Peyer's patch (tissue), 4 donors: ENCODE data around the gene MCF2L. TPM values are rescaled to one million over a fixed set of nuclear protein-coding genes. Genes with fewer than 3 reads are reported as not detected.

Experiments
- DNase-seq, 3 donors: peaks; one replicate each; pipeline ENCODE4 v3.0.0-alpha.2; 2017 to 2019
- H3K27ac ChIP-seq, 4 donors: fragments of 200-600 bp; sonication (generic); one replicate each; pipeline ENCODE4 v1.5.1; 2016 to 2019
- H3K27me3 ChIP-seq, 2 donors: fragments of 200-600 bp; sonication (generic); one replicate each; pipeline ENCODE4 v1.5.1; 2019
- H3K36me3 ChIP-seq, 3 donors: fragments of 200-600 bp; sonication (generic); one replicate each; pipeline ENCODE4 v1.5.1; 2016 to 2019
- H3K4me1 ChIP-seq, 4 donors: fragments of 200-600 bp; sonication (generic); one replicate each; pipeline ENCODE4 v1.5.1; 2016 to 2019
- H3K4me3 ChIP-seq, 4 donors: fragments of 200-600 bp; sonication (generic); 1 replicate in 3 of 4; 2 replicates in 1 of 4; pipeline ENCODE4 v1.5.1; 2016 to 2019; ENCODE audit warnings: mild to moderate bottlenecking in 1 of 4
- H3K9me3 ChIP-seq, 4 donors: fragments of 200-600 bp; sonication (generic); one replicate each; pipeline ENCODE4 v1.5.1; 2016 to 2019; ENCODE audit warnings: mild to moderate bottlenecking in 1 of 4
- POLR2A ChIP-seq, 2 donors: fragments of 450-650 bp; IDR thresholded peaks; one replicate each; pipeline ENCODE4 v1.5.1; 2017; ENCODE audit warnings: antibody characterized with exemption in 2 of 2, mild to moderate bottlenecking in 2 of 2, moderate library complexity in 2 of 2
- total RNA-seq, 4 donors: library from RNA; depleted of rRNA; stranded (reverse); fragments of >200 nt; gene quantifications; one replicate each; pipeline ENCODE4 v1.1.0, GENCODE V29; 2016
- TF ChIP-seq, protein P1 (sequence below), 6 experiments: fragments of 450-650 bp in 4 of 6; fragments of 200-600 bp in 2 of 6; sonication (generic) in 1 of 6; IDR thresholded peaks; one replicate each; pipeline ENCODE4 v1.5.1; 2017 to 2019; ENCODE audit warnings: antibody characterized with exemption in 6 of 6, mild to moderate bottlenecking in 3 of 6, moderate library complexity in 1 of 6

Gene MCF2L
- total RNA-seq, 4 donors from 2014 or later = 81.4 to 165 (median 149) TPM

DNA sequence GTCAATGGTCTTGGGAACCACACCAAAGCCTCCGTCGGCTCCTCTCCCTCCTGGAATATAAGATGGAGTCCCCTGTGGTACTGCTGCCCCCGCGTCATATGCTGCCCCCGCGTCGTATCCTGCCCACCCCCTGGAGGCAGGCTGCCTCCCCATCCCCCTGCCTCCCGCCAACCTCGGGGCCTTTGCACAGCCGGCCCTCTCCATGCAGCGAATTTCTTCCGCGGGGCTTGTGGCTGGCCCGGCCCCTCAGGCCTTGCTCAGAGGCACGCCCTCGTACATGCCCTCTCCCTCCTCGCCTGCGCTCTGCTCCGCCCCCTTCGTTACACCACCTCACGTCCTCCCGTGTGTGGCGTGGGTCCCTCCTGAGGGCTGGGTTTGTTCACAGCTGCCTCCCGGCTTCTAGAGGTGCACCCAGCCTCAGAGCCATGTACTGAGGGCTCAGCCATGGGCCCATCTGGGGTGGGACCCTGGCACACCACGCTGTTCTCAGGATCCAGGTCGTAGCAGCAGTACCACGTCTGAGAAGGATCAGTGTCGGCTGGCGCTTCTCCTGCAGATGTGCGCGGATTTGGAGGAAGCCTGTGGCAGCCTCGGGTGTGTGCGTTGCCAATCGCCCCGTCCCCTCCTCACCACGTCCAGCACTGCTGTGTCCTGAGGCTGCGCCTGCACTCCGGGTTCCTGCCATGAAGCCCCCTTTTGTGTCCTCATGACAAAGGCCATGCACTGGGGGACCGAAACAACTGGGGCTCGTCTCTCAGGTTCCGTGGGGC is 47.7 kb downstream of the MCF2L start:
- no peak for DNase-seq
- H3K27ac ChIP-seq = no peak overlapping the region
- H3K36me3 ChIP-seq = no peaks in the 10 kb centered on the region
- H3K4me3 ChIP-seq = no peak overlapping the region
- H3K27me3 ChIP-seq = no peaks in the 10 kb centered on the region
- no peak for TF ChIP-seq POLR2A (IDR thresholded peaks at IDR 0.05)
- TF ChIP-seq, protein P1, sequence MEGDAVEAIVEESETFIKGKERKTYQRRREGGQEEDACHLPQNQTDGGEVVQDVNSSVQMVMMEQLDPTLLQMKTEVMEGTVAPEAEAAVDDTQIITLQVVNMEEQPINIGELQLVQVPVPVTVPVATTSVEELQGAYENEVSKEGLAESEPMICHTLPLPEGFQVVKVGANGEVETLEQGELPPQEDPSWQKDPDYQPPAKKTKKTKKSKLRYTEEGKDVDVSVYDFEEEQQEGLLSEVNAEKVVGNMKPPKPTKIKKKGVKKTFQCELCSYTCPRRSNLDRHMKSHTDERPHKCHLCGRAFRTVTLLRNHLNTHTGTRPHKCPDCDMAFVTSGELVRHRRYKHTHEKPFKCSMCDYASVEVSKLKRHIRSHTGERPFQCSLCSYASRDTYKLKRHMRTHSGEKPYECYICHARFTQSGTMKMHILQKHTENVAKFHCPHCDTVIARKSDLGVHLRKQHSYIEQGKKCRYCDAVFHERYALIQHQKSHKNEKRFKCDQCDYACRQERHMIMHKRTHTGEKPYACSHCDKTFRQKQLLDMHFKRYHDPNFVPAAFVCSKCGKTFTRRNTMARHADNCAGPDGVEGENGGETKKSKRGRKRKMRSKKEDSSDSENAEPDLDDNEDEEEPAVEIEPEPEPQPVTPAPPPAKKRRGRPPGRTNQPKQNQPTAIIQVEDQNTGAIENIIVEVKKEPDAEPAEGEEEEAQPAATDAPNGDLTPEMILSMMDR (IDR thresholded peaks at IDR 0.05) = no peak
- no peaks in the 10 kb centered on the region for H3K4me1 ChIP-seq
- no peaks in the 10 kb centered on the region for H3K9me3 ChIP-seq

DNA sequence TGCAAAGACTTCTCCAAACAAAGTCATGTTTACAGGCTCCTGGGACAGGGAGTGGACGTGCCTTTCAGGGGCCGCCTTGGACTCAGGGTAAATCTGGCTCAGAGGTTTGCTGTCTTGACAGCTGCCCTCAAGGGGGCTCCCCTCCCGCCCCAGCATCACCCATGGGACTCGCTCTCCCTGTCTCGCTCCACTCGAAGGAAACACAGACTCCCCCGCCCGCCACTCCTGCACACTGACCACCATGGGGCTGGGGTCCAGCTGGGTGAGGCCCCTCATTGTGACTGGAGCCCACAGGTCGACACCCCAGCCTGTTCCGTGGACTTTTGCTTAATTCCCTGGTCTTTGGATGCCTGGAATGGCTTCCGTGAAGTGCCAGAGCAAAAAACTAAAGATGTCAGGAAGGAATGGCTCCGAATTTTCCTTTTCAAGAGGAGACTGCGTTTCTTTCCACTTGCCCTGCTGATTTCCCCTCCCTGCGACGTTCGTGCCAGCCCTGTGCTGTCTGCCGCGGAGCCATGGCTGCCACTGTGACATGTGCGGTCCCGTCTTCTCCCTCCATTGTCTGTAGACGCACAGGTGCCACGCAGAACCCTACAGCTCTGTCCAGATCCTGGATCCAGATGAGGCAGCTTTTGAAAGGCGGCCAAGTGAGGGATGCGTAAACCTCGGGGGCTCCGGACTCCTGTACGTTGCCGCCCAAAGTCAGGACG is 48.6 kb downstream of the MCF2L start:
- H3K27me3 ChIP-seq = no peaks in the 10 kb centered on the region
- H3K36me3 ChIP-seq = no peaks in the 10 kb centered on the region
- no peak for DNase-seq
- H3K4me3 ChIP-seq = no peak overlapping the region
- TF ChIP-seq POLR2A (IDR thresholded peaks at IDR 0.05) = no peak
- TF ChIP-seq, protein P1 (IDR thresholded peaks at IDR 0.05) = no peak
- H3K9me3 ChIP-seq = no peaks in the 10 kb centered on the region
- H3K27ac ChIP-seq = no peak overlapping the region
- H3K4me1 ChIP-seq = no peaks in the 10 kb centered on the region

- H3K4me1 ChIP-seq = no peaks in the 10 kb centered on the region
- no peak for TF ChIP-seq POLR2A (IDR thresholded peaks at IDR 0.05)
- TF ChIP-seq, protein P1 (IDR thresholded peaks at IDR 0.05) = no peak
- no peak overlapping the region for H3K4me3 ChIP-seq
- H3K27ac ChIP-seq = no peak overlapping the region
- no peak for DNase-seq
- no peaks in the 10 kb centered on the region for H3K9me3 ChIP-seq
- H3K27me3 ChIP-seq = no peaks in the 10 kb centered on the region
- H3K36me3 ChIP-seq = no peaks in the 10 kb centered on the region
Measured at GRCh38 chr13:113018676-113019465, 49.9 kb downstream of the MCF2L start.

GRCh38 chr13:113020323-113021080 is 51.5 kb downstream of the MCF2L start:
- Histone ChIP-seq H3K4me1 (no peaks in the 10 kb centered on the region), H3K9me3 (no peaks in the 10 kb centered on the region), H3K4me3 (no peak overlapping the region), H3K27ac (no peak overlapping the region), H3K36me3 (no peaks in the 10 kb centered on the region), H3K27me3 (no peaks in the 10 kb centered on the region)
- TF ChIP-seq, protein P1 (IDR thresholded peaks at IDR 0.05) = no peak
- TF ChIP-seq POLR2A (IDR thresholded peaks at IDR 0.05) = no peak
- no peak for DNase-seq

DNA sequence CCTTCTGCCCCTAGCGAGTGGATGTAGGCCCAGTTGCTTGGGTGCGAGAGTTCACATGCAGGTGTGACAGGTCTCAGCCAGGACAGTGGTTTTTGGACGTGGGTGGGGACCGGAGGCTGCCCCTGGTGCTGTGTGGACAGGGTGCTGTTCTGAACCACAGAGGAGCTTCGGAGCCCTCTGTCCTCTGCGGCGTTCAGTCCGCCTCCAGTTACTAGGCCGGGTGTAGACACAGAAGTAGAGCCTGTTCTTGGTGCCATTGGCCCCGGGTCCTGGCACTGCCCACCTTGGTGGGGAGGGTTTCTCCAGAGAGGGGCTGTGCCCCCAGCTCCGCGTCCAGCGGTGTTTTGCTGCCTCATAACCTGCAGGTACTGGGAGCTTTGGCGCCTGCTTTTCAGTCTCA is 52.4 kb downstream of the MCF2L start:
- H3K9me3 ChIP-seq = no peaks in the 10 kb centered on the region
- H3K36me3 ChIP-seq = no peaks in the 10 kb centered on the region
- H3K27ac ChIP-seq = no peak overlapping the region
- TF ChIP-seq, protein P1 (IDR thresholded peaks at IDR 0.05) = no peak
- TF ChIP-seq POLR2A (IDR thresholded peaks at IDR 0.05) = no peak
- H3K27me3 ChIP-seq = no peaks in the 10 kb centered on the region
- H3K4me3 ChIP-seq = no peak overlapping the region
- H3K4me1 ChIP-seq = no peaks in the 10 kb centered on the region
- no peak for DNase-seq
